Smooth muscle cell (in vitro differentiated cells): ENCODE data around the gene SRSF9. TPM values are rescaled to one million over a fixed set of nuclear protein-coding genes. Genes with fewer than 3 reads are reported as not detected.

Experiments
- DNase-seq: peaks from one replicate; lab custom pipeline; 2025; ENCODE audit not compliant: unreplicated experiment; lab: John Stamatoyannopoulos, UW
- H2AFZ ChIP-seq: fragments of 200-600 bp; sonication (generic); 2 replicates; pipeline ENCODE4 v1.6.0; 2016; ENCODE audit warnings: antibody characterized with exemption, low read depth, mild to moderate bottlenecking
- H3F3A ChIP-seq: fragments of 200-600 bp; sonication (generic); 2 replicates; pipeline ENCODE4 v1.6.0; 2017; ENCODE audit warnings: antibody characterized with exemption, low read depth
- H3K27ac ChIP-seq: fragments of 200-600 bp; sonication (generic); 2 replicates; pipeline ENCODE4 v1.5.1; 2016; ENCODE audit warnings: low read depth, mild to moderate bottlenecking
- H3K27me3 ChIP-seq: fragments of 200-600 bp; sonication (generic); 2 replicates; pipeline ENCODE4 v1.6.1; 2016; ENCODE audit warnings: low read depth, mild to moderate bottlenecking
- H3K36me3 ChIP-seq: fragments of 200-600 bp; sonication (generic); 2 replicates; pipeline ENCODE4 v1.5.1; 2016; ENCODE audit warnings: low read depth
- H3K4me1 ChIP-seq: fragments of 200-600 bp; sonication (generic); 2 replicates; pipeline ENCODE4 v1.5.1; 2016; ENCODE audit warnings: low read depth
- H3K4me2 ChIP-seq: fragments of 200-600 bp; sonication (generic); 2 replicates; pipeline ENCODE4 v1.6.0; 2016; ENCODE audit warnings: mild to moderate bottlenecking
- H3K4me3 ChIP-seq: fragments of 200-600 bp; sonication (generic); 2 replicates; pipeline ENCODE4 v1.5.1; 2016; ENCODE audit warnings: mild to moderate bottlenecking
- H3K79me2 ChIP-seq: fragments of 200-600 bp; sonication (generic); 2 replicates; pipeline ENCODE4 v1.6.0; 2016; ENCODE audit warnings: low read depth, mild to moderate bottlenecking
- H3K9ac ChIP-seq: fragments of 200-600 bp; sonication (generic); 2 replicates; pipeline ENCODE4 v1.6.0; 2016; ENCODE audit warnings: low read depth
- H3K9me3 ChIP-seq: fragments of 200-600 bp; sonication (generic); replicated peaks from 2 replicates; pipeline ENCODE4 v1.5.1; 2016; ENCODE audit warnings: low read depth
- H4K20me1 ChIP-seq: fragments of 200-600 bp; sonication (generic); 2 replicates; pipeline ENCODE4 v1.6.0; 2016; ENCODE audit warnings: low read depth
- CTCF ChIP-seq: fragments of 200-600 bp; sonication (generic); IDR thresholded peaks from 2 replicates; pipeline ENCODE4 v1.5.1; 2017; ENCODE audit warnings: borderline replicate concordance, mild to moderate bottlenecking, antibody characterized with exemption; ENCODE audit not compliant: insufficient read depth, poor library complexity, severe bottlenecking
- WGBS: methylation state at CpG from one replicate; pipeline ENCODE4 v1.1.7; 2016; ENCODE audit warnings: low lambda C conversion rate; 5-methylcytosine and 5-hydroxymethylcytosine counted together
- polyA plus RNA-seq: library from polyadenylated mRNA; unstranded; fragments of >200 nt; fragmentation: Nextera tagmentation; extraction: Ambion mirVana; gene quantifications from 2 replicates; pipeline ENCODE4 v1.2.1, GENCODE V29; 2016
- small RNA-seq: library from RNA; depleted of rRNA; stranded (forward); fragments of <200 nt; gene quantifications from one replicate; pipeline ENCODE3, GENCODE V24; 2014
- total RNA-seq: library from RNA; depleted of rRNA; stranded (reverse); fragments of >200 nt; gene quantifications from 2 replicates; pipeline ENCODE4 v1.2.3, GENCODE V29; 2014

The SRSF9 gene
- total and polyA plus RNA-seq, 2 experiments from 2014 or later, result 133 to 264 TPM

DNA sequence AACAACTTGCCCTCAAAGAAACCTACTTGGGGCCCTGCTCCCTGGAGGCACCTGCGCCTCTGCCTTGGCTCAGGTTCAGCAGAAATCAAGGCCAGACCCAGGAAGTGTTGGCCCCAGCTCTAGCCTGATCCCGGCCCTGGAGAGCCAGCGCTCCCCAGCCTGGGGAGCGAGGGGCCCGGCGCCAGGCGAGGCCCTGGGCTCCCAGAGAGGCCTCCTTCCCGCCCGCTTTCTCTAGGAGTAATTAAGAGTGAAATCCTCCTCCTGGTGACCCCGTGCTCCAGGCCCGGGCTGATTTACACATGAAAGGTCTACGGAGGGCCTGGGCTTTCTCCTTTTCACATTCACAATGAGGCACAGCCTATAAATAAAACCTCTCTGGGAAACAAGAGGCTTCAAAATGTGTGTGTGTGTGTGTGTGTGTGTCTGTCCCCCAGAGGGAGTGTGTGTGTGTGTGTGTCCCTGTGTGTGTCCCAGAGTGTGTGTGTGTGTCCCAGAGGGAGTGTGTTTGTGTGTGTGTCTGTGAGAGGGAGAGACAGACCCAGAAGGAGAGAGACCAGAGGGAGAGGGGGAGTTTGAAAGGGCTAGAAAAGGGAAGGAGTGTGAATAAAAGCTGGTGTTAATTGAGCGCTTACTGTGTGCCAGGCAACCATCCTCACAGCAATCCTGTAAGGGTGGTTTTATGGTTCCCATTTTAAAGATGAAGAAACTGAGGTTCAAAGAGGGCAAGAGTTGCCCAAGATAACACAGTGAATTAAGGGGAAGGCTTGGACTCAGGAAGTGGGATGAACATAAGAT, 55.5 kb downstream of the SRSF9 start:
- Histone ChIP-seq H3K9ac (no peak overlapping the region), H3F3A (no peaks in the 10 kb centered on the region), H3K9me3 (no peaks in the 10 kb centered on the region), H3K4me1 (peaks cover 11% of the 10 kb centered on the region), H3K4me2 (no peak overlapping the region), H3K36me3 (no peaks in the 10 kb centered on the region), H3K79me2 (no peaks in the 10 kb centered on the region), H4K20me1 (no peaks in the 10 kb centered on the region), H3K27ac (no peak overlapping the region), H3K27me3 (no peaks in the 10 kb centered on the region), H3K4me3 (no peak overlapping the region), H2AFZ (peak overlapping the region; percentile 79)
- no peak for TF ChIP-seq CTCF
- DNase-seq, result no peak
- WGBS, result 25% methylated on average over 13 of the region's 13 CpGs

- Histone ChIP-seq H3K79me2 (no peaks in the 10 kb centered on the region), H3K4me2 (no peak overlapping the region), H3F3A (no peaks in the 10 kb centered on the region), H3K36me3 (no peaks in the 10 kb centered on the region), H2AFZ (no peak overlapping the region), H3K4me1 (peaks cover 11% of the 10 kb centered on the region), H3K27me3 (no peaks in the 10 kb centered on the region), H3K9me3 (no peaks in the 10 kb centered on the region), H3K4me3 (no peak overlapping the region), H4K20me1 (no peaks in the 10 kb centered on the region), H3K27ac (no peak overlapping the region), H3K9ac (no peak overlapping the region)
- no peak for TF ChIP-seq CTCF
- DNase-seq, result no peak
- WGBS, result 85% methylated on average over 7 of the region's 7 CpGs
Measured at GRCh38 chr12:120412421-120412820, 57.1 kb downstream of the SRSF9 start.

Small RNA genes within 50 kb of the gene (small RNA-seq; reads per million reads assigned to genes)
- gene RF00019, result not detected

Other genes starting within 250 kb of the SRSF9 start
- gene PXN, start 204.0 kb downstream of the SRSF9 start, total RNA-seq, result 16.6 and 17.2 TPM in 2 replicates
- gene PXN, start 204.0 kb downstream of the SRSF9 start, polyA plus RNA-seq, result 27.0 and 61.2 TPM in 2 replicates
- gene RNU4-2, start 177.8 kb downstream of the SRSF9 start, total RNA-seq, result under 0.01 TPM in 2 replicates
- 4.5 TPM in 1 of 2 replicates, not detected in the other for gene RNU4-2, start 177.8 kb downstream of the SRSF9 start, polyA plus RNA-seq
- under 0.01 TPM in 2 replicates for gene RNU4-1, start 176.5 kb downstream of the SRSF9 start, total RNA-seq
- 3.8 TPM in 1 of 2 replicates, not detected in the other for gene RNU4-1, start 176.5 kb downstream of the SRSF9 start, polyA plus RNA-seq
- gene SIRT4, start 167.4 kb downstream of the SRSF9 start, total RNA-seq, result 2.7 and 4.8 TPM in 2 replicates
- 5.3 and 5.5 TPM in 2 replicates for gene SIRT4, start 167.4 kb downstream of the SRSF9 start, polyA plus RNA-seq
- gene PLA2G1B, start 142.0 kb downstream of the SRSF9 start, total RNA-seq, result not detected in 2 replicates
- not detected in 2 replicates for gene PLA2G1B, start 142.0 kb downstream of the SRSF9 start, polyA plus RNA-seq
- gene MSI1, start 100.6 kb downstream of the SRSF9 start, total RNA-seq, result 1.2 and 1.3 TPM in 2 replicates
- 5.0 and 6.8 TPM in 2 replicates for gene MSI1, start 100.6 kb downstream of the SRSF9 start, polyA plus RNA-seq
- gene COX6A1, start 31.6 kb downstream of the SRSF9 start, total RNA-seq, result 597 and 788 TPM in 2 replicates
- gene COX6A1, start 31.6 kb downstream of the SRSF9 start, polyA plus RNA-seq, result 949 and 1,088 TPM in 2 replicates
- gene TRIAP1, start 23.4 kb downstream of the SRSF9 start, total RNA-seq, result 47.1 and 54.8 TPM in 2 replicates
- 67.0 and 70.6 TPM in 2 replicates for gene TRIAP1, start 23.4 kb downstream of the SRSF9 start, polyA plus RNA-seq
- 13.4 and 22.2 TPM in 2 replicates for gene GATC, start 23.3 kb downstream of the SRSF9 start, total RNA-seq
- gene GATC, start 23.3 kb downstream of the SRSF9 start, polyA plus RNA-seq, result 9.8 and 10.3 TPM in 2 replicates
- 403 and 502 TPM in 2 replicates for gene DYNLL1, start 26.4 kb upstream of the SRSF9 start, total RNA-seq
- gene DYNLL1, start 26.4 kb upstream of the SRSF9 start, polyA plus RNA-seq, result 497 and 616 TPM in 2 replicates
- 32.5 and 34.7 TPM in 2 replicates for gene COQ5, start 59.4 kb upstream of the SRSF9 start, total RNA-seq
- 39.9 and 46.9 TPM in 2 replicates for gene COQ5, start 59.4 kb upstream of the SRSF9 start, polyA plus RNA-seq
- 49.0 and 63.2 TPM in 2 replicates for gene RNF10, start 64.6 kb upstream of the SRSF9 start, total RNA-seq
- gene RNF10, start 64.6 kb upstream of the SRSF9 start, polyA plus RNA-seq, result 115 and 134 TPM in 2 replicates
- 21.8 and 25.8 TPM in 2 replicates for gene POP5, start 111.7 kb upstream of the SRSF9 start, total RNA-seq
- gene POP5, start 111.7 kb upstream of the SRSF9 start, polyA plus RNA-seq, result 40.4 and 57.5 TPM in 2 replicates
- not detected in 2 replicates for gene CABP1, start 170.9 kb upstream of the SRSF9 start, total RNA-seq
- gene CABP1, start 170.9 kb upstream of the SRSF9 start, polyA plus RNA-seq, result 0.50 TPM in 1 of 2 replicates, not detected in the other
- 70.7 and 92.5 TPM in 2 replicates for gene MLEC, start 217.4 kb upstream of the SRSF9 start, total RNA-seq
- 220 and 230 TPM in 2 replicates for gene MLEC, start 217.4 kb upstream of the SRSF9 start, polyA plus RNA-seq
- gene UNC119B, start 240.7 kb upstream of the SRSF9 start, total RNA-seq, result 18.9 and 20.2 TPM in 2 replicates
- gene UNC119B, start 240.7 kb upstream of the SRSF9 start, polyA plus RNA-seq, result 9.8 and 13.1 TPM in 2 replicates